Transverse colon (tissue), 4 donors: Measurements from ENCODE around the gene LCE7A. TPM values are rescaled to one million over a fixed set of nuclear protein-coding genes. Genes with fewer than 3 reads are reported as not detected.

Source experiments
- DNase-seq: peaks from one replicate; pipeline ENCODE4 v3.0.0-alpha.2; 2019
- H3K27ac ChIP-seq, 4 donors: fragments of 200-600 bp; sonication (generic); 2 replicates each; pipeline ENCODE4 v1.5.1; 2016 to 2018; ENCODE audit warnings: inconsistent platforms in 4 of 4
- H3K27me3 ChIP-seq: fragments of 200-600 bp; sonication (generic); 2 replicates; pipeline ENCODE4 v1.5.1; 2017; ENCODE audit warnings: inconsistent platforms
- H3K36me3 ChIP-seq, 4 donors: fragments of 200-600 bp; sonication (generic); 2 replicates each; pipeline ENCODE4 v1.5.1; 2017 to 2019; ENCODE audit warnings: inconsistent platforms in 4 of 4
- H3K4me1 ChIP-seq, 4 donors: fragments of 200-600 bp; sonication (generic); 2 replicates each; pipeline ENCODE4 v1.5.1; 2017 to 2020; ENCODE audit warnings: inconsistent platforms in 4 of 4
- H3K4me3 ChIP-seq, 4 donors: fragments of 200-600 bp; sonication (generic); 1 replicate in 1 of 4; 2 replicates in 3 of 4; pipeline versions ENCODE4 v1.5.1 to v1.6.1; 2017 to 2019; ENCODE audit warnings: inconsistent platforms in 4 of 4
- H3K9me3 ChIP-seq, 2 donors: fragments of 200-600 bp; sonication (generic); 2 replicates each; pipeline ENCODE4 v1.5.1; 2017 to 2019; ENCODE audit warnings: inconsistent platforms in 2 of 2
- CTCF ChIP-seq, 5 experiments: fragments of 200-600 bp in 3 of 5; fragments of 450-650 bp in 2 of 5; sonication (generic) in 3 of 5; IDR thresholded peaks; 1 replicate in 2 of 5; 2 replicates in 3 of 5; pipeline ENCODE4 v1.5.1; 2016 to 2017; ENCODE audit warnings: antibody characterized with exemption in 5 of 5, inconsistent platforms in 3 of 5, mild to moderate bottlenecking in 2 of 5, moderate library complexity in 1 of 5
- EP300 ChIP-seq: sonication (generic); formaldehyde crosslinking; IDR thresholded peaks from one replicate; pipeline ENCODE4 v1.6.1; 2017; ENCODE audit warnings: antibody characterized with exemption, low read depth
- POLR2A ChIP-seq: fragments of 450-650 bp; IDR thresholded peaks from one replicate; pipeline ENCODE4 v1.6.1; 2016; ENCODE audit warnings: antibody characterized with exemption, mild to moderate bottlenecking, moderate library complexity
- POLR2AphosphoS5 ChIP-seq, 3 donors: sonication (generic); formaldehyde crosslinking; IDR thresholded peaks; one replicate each; pipeline ENCODE4 v1.6.1; 2016; ENCODE audit warnings: antibody characterized with exemption in 3 of 3
- WGBS, 2 donors: methylation state at CpG; one replicate each; pipeline ENCODE4 v1.1.5; 2018; ENCODE audit warnings: low coverage in 1 of 2; 5-methylcytosine and 5-hydroxymethylcytosine counted together
- in situ Hi-C, 4 donors: fragments of 200-750 bp; cut with MboI; loops; one replicate each; pipeline versions ENCODE4 v1.15.0 to v1.15.1; 2017; ENCODE audit warnings: low sequenced_read_pairs in 3 of 4, low pct_ligation_motif_present in 1 of 4, low pct_unique_long_range_greater_than_20kb in 1 of 4
- intact Hi-C: fragments of 100-400 bp; cut with DNase I; formaldehyde crosslinking; loops from one replicate; pipeline ENCODE4 v1.15.1; 2023; ENCODE audit warnings: low total_unique reads
- total RNA-seq, 4 donors: library from RNA; depleted of rRNA; stranded (reverse); fragments of >200 nt; gene quantifications; one replicate each; pipeline ENCODE4 v1.1.0, GENCODE V29; 2016

Gene LCE7A
- total RNA-seq, 4 donors from 2014 or later: not detected

- Histone ChIP-seq H3K27ac (no peak overlapping the region), H3K27me3 (no peaks in the 10 kb centered on the region), H3K4me3 (no peak overlapping the region), H3K4me1 (no peaks in the 10 kb centered on the region), H3K9me3 (no peaks in the 10 kb centered on the region), H3K36me3 (no peaks in the 10 kb centered on the region)
- intact Hi-C loops: no loop called here
- in situ Hi-C loops: no loop called here
- TF ChIP-seq CTCF (IDR thresholded peaks at IDR 0.05): no peak
- TF ChIP-seq POLR2A: no peak
- TF ChIP-seq POLR2AphosphoS5 (IDR thresholded peaks at IDR 0.05): no peak
- no peak for TF ChIP-seq EP300
- no peak for DNase-seq
Measured at GRCh38 chr1:152879559-152880198, 19.9 kb downstream of the LCE7A start.

GRCh38 chr1:152880316-152880715, 20.5 kb downstream of the LCE7A start:
- 75 to 88% methylated on average over 2 to 4 of the region's 4 CpGs for WGBS, 2 donors
- H3K36me3 ChIP-seq: no peaks in the 10 kb centered on the region
- no peaks in the 10 kb centered on the region for H3K9me3 ChIP-seq
- H3K4me1 ChIP-seq: no peaks in the 10 kb centered on the region
- no peak overlapping the region for H3K27ac ChIP-seq
- no peaks in the 10 kb centered on the region for H3K27me3 ChIP-seq
- in situ Hi-C loops: no loop called here
- intact Hi-C loops: no loop called here
- no peak overlapping the region for H3K4me3 ChIP-seq
- TF ChIP-seq POLR2A: no peak
- TF ChIP-seq POLR2AphosphoS5 (IDR thresholded peaks at IDR 0.05): no peak
- TF ChIP-seq CTCF (IDR thresholded peaks at IDR 0.05): no peak
- TF ChIP-seq EP300: no peak
- DNase-seq: no peak

GRCh38 chr1:152880907-152881306, 21.1 kb downstream of the LCE7A start:
- WGBS, 2 donors: 41% methylated on average over 5 of the region's 5 CpGs; no CpG with 5 or more reads in 1 of the 2 donors
- no peaks in the 10 kb centered on the region for H3K9me3 ChIP-seq
- no peak overlapping the region for H3K27ac ChIP-seq
- in situ Hi-C loops (no loop called here), intact Hi-C loops (no loop called here)
- no peaks in the 10 kb centered on the region for H3K27me3 ChIP-seq
- TF ChIP-seq CTCF (IDR thresholded peaks at IDR 0.05) (no peak), POLR2A (no peak), EP300 (no peak), POLR2AphosphoS5 (IDR thresholded peaks at IDR 0.05) (no peak)
- DNase-seq: no peak
- no peaks in the 10 kb centered on the region for H3K36me3 ChIP-seq
- H3K4me3 ChIP-seq: no peak overlapping the region
- no peaks in the 10 kb centered on the region for H3K4me1 ChIP-seq

- Histone ChIP-seq H3K4me3 (no peak overlapping the region), H3K9me3 (no peaks in the 10 kb centered on the region), H3K36me3 (no peaks in the 10 kb centered on the region), H3K4me1 (no peaks in the 10 kb centered on the region), H3K27me3 (no peaks in the 10 kb centered on the region), H3K27ac (no peak overlapping the region)
- in situ Hi-C loops: no loop called here
- TF ChIP-seq EP300: no peak
- no peak for TF ChIP-seq CTCF (IDR thresholded peaks at IDR 0.05)
- no peak for TF ChIP-seq POLR2A
- no peak for TF ChIP-seq POLR2AphosphoS5 (IDR thresholded peaks at IDR 0.05)
- no peak for DNase-seq
- intact Hi-C loops: no loop called here
Measured at GRCh38 chr1:152884085-152884484, 24.3 kb downstream of the LCE7A start.
